Measurements from ENCODE around the gene AGBL4.

- TF ChIP-seq CTCF (IDR thresholded peaks at IDR 0.05; ENCODE audit: low read length) = no peak
- TF ChIP-seq EZH2 (IDR thresholded peaks at IDR 0.05; ENCODE audit: borderline replicate concordance, low read length) = no peak
Measured at GRCh38 chr1:48602349-48602748, 1421.4 kb downstream of the AGBL4 start.

Measured in OCI-LY1 (cell line).